ENCODE measurements around the gene CDKL5.
"Not testable (repeated sequence)": the region's sequence is repeated elsewhere in the genome, so short reads cannot be mapped to it uniquely, and the experiment has no call there.

Gene CDKL5

DNA sequence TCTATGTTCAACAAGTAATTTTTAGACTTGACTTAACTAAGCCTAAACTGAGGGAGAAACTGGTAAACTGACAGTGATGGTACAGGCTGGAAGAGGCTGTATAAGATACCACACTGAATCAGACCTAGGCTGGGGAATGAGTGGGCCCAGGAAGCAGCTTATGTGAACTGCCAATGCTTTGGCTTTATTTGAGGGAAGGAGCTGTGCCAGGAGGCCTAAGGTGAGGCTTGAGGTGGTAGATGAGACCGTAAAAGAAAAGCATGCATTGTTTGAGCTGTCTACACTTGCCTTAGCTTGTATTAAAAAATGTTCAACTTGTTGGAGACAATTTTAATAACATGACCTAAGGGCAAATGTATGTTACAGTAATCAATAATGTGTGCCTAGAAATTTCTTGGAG is 150.3 kb downstream of the CDKL5 start:
- DNase-seq (ENCODE audit: low spot score): no peak

DNA sequence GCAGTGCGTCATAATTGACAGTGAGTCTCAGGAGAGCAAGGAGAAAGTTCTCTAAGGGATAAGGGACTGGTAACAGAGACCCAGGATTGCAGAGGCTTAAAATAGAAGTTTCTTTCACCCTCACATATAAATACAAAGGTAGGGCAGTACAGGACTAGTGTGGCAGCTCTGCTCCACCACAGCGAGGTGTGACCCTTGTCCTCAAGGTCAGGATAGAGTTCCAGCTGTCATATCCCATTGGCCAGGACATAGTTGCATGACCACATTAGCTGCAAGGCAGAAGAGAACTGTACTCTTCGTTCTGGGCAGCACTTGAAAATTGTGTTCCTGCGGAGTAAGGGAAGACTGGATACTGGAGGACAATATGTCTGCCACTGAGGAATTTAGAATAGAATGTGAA is 152.0 kb downstream of the CDKL5 start:
- DNase-seq (ENCODE audit: low spot score): no peak

DNA sequence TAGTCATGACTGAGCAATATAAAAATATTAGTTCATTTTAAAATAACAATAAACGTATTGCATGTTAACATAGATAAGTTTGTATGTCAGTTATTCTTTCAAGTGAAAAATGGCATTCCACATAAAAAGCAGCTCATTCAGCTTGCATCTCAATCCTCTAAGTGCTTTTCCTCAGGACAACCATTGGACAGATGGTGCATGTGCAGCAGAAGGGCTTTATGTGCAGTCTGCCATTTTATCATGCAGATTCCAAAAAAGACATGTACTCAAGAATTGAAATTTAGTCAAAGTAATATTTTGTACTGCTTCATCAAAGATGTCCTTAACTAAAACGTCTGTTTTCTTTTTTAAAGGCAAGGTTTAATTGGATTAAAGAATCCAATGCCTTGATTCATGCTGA is 153.1 kb downstream of the CDKL5 start:
- no peak for DNase-seq (ENCODE audit: low spot score)

DNA sequence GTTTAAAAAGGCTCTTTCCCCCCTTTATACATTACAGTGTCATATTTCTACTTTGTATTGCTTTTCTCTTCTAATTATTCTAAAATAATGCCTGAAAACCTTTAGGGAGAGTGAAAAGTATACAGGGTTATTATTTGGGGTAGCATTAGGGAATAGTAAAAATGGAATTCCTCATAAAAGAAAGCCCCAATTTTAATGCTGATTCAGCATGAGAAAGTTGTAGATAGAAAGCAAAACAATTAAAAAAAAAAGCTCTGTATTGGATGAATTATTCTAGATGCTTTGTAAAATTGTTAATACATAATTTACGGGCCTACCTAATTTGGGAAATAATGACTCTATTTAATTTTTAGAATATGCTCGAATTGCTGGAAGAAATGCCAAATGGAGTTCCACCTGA is 154.1 kb downstream of the CDKL5 start:
- no peak for DNase-seq (ENCODE audit: low spot score)

DNA sequence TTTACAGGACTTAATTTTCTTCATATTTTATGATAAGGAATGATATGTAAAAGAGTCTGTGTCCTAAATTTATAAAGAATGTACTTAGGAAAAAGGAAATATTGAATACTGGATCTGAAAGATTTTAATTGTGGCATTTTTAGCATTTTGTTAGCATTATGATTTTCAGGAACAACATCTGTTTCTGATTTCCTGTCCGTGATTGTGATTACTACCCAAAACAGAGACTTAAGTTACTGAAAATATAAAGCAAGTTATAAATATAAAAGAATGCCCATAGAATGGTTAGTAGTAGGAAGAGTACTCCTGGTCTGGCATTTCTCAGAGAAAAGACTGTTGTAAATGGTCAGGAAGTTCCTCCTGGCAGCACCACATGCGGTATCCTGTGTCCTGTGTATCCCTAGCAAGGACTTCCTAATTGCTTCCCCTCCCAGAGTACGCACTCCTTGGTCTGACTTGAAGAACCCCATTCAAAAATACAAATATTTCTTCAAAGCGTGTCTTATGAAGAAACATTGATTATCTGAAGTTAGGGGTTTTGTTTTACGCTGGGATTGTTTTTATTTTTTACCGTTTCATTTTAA is 157.6 kb downstream of the CDKL5 start:
- no peak for DNase-seq (ENCODE audit: low spot score)

DNA sequence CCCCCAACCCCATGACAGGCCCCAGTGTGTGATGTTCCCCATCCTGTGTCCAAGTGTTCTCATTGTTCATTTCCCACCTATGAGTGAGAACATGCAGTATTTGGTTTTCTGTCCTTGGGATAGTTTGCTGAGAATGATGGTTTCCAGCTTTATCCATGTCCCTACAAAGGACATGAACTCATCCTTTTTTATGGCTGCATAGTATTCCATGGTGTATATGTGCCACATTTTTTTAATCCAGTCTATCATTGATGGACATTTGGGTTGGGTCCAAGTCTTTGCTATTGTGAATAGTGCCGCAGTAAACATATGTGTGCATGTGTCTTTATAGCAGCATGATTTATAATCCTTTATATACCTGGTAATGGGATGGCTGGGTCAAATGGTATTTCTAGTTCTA is 163.9 kb downstream of the CDKL5 start:
- DNase-seq (ENCODE audit: low spot score): not testable (repeated sequence)

DNA sequence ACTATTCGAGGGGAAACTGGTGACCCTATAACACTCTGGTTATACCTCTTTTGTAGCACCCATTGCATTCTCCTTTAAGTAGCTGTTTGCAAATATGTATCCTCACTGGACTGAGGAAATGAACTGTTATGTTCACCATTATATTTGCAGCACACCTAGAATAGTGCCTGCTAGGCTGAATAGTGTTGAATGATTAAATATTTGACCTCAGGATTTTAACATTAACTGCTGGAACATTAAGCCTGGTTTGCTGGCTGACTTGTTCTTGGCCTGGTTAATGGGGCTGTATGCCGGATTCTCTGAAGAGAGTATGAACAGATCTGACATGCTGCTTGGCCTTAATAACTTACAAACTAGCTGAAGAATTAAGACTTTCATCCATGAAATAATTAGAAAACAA is 166.4 kb downstream of the CDKL5 start:
- DNase-seq (ENCODE audit: low spot score): no peak

DNA sequence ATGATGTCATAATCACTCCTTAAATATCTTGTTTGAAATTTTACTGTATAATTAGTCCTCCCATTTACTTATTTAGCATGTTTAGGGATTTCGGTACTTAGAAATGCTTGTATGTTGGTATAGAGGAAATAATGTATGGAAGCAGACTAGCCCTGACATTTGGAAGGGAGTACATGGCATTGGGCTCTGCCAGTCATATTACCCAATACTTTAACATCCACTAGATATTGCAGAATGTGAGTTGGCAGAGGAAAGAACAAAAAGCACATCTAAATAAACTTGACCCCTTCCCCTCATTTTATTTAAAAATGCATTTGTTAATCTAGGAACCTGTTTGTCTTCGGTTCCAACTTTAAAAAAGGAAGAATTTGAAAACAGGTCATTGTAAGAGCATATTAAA is 168.7 kb downstream of the CDKL5 start:
- DNase-seq (ENCODE audit: low spot score): no peak

DNA sequence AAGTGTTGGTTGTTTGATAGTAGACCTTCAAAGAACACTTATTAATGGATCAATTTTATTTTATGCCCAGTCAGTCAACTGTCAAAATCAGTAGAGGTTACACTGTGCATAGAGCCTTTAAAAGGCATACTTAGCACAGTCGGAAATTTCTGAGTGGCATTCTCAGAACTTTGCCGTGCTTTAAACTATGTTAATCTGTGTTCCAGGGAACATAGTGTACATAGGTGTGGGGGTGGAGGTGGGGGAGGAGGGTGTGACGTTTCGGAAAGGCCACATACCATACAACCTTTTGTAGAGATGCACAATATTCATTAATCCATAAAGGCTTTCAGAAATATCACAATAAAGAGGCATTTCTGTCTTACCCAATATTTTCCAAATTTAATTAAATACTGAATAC is 170.7 kb downstream of the CDKL5 start:
- no peak for DNase-seq (ENCODE audit: low spot score)

DNA sequence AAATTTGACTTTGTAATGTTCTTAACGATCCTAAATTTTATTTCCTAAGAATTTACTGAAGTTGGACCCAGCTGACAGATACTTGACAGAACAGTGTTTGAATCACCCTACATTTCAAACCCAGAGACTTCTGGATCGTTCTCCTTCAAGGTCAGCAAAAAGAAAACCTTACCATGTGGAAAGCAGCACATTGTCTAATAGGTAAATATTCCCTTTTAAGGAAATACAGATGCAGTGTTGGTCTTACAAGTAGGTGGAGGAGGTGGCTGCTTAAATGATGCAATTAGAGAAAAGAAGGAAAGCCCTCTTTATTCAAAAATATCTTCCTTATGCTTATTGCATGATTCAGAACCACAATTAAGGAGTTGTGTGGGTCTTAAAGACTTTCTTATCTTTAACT is 173.0 kb downstream of the CDKL5 start:
- no peak for DNase-seq (ENCODE audit: low spot score)

DNA sequence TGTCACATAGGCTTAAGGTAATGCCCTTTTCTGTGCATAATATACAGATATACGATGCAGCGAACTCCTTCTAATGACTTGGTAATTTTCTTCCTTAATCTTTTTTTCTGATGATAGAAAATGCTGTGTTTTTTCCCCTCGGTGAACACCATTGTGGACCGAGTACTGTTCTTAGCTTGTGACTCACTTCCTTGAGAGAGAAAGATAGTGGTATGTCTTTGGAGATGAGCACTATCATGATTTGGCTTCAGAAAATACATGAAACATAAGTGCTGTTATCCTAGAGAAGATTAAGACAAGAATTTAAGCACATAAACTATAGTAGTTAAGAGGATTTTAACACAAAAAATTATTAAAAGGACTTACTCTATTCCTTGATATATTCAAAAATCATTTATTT is 182.6 kb downstream of the CDKL5 start:
- DNase-seq (ENCODE audit: low spot score): no peak

DNA sequence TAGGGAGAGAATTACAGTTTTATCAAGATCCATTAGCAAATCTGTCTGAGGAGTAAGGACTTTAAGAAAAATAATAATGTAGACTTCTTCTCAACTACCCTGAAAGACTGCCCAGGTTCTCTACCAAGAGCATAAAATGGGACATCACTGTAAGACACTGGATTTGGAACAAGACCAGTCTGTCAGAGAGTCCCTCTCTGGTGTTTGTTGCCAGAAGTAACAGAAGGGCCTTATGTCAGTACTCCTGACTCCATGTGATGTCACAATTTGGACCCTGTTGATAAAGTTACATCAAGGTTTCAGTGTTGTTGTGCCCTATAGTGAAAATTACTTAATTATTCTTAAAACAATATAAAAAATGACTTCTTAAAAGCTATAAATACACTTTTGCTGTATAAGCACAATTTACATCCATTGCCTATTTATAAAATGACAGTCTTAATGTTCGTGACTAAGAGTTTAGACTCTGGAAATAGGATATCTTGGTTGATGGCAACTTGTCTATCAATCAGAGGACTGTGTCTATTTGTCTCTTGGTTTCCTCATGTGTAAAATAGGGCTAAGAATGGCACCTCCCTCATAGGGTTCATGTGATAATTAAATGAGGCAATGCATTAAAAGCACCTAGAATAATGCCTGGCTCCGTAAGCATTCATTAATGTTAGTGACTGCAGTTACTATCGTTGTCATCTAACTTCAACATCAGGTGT is 188.7 kb downstream of the CDKL5 start:
- no peak for DNase-seq (ENCODE audit: low spot score)

DNA sequence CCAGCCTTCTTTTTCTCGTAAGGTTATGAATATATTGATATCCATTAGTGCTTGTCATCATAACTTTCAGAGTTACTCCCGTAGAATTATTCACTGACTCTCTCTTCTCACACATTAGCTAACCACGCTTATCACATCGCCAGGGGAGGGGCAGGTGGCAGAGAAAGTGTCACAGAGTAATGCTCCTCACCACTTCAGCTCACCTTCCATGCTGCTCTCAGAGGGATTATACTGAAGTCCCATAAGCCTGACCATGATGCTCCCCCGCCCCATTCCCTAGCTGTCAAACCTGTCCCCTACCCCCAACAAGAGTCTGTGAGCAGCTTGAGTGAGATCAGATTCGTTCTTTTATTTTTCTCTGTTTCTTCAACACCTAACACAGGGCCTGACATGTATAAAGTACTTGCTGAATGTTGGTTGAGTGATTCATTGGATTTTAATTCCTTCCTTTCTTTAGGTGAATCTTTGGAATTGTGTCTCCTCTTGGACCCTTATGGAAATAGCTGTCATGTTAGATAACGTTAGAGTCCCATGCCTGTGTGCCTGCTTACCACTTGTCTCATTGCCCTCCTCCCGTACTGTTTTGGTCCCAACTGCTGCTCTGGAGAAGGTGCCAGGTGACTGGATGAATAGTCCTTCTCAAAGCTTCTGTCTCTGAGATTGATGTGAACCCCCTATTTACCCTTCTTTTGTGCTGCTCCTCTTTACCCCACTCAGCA is 191.4 kb downstream of the CDKL5 start:
- no peak for DNase-seq (ENCODE audit: low spot score)

DNA sequence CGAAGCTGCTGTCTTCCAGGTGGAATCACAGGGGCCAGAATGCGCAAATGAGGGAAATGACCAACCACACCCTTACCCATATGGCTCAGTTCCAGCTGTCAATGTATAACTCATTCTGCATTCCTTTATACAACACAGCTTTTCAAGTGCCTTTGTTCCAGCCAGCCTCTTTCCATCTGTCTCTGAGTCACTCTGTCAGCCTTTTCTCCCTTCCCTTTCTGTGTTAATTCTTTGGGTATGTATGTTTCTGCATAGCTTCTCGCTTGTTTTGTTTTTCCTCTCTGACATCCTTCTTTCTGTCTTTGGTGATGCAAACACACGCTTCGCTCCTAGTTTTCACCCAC is 192.0 kb downstream of the CDKL5 start:
- DNase-seq (ENCODE audit: low spot score): no peak

DNA sequence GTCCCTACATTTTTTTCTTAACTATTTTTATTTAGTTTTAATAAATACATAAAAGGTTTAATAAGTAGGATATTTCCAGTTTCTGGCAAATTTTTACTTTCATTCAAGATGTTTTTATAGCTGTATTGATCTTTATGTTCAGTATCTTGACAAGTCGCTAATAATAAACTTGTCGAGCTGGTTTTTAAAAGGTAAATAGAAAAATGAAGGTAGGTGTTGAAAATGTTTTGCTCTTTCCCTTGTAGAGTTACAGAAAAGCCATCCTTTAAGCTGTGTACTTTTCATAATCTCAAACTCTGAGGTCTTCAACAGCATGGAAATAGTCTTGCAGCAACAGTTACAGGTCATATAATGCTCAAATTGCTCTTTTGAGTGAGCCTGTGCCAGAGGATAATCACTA is 193.9 kb downstream of the CDKL5 start:
- no peak for DNase-seq (ENCODE audit: low spot score)

DNA sequence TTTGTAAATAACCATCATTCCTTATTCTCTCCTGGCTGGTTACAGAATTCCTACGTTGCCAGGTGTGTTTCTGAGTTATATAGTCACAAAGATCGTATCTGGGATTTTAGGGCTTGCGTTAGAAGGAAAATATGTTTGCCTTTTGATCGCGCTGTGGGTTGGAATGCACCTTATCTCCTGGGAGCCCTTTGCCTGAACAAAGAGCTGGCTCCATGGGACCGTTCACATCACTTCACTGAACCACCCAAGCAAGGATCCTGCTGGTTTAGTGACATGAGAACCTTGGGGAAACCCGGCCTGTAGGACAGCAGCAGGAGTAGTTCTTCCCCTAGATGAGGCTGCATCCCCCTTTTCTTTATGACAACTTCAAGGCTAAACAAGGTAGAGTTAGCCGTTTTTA is 194.9 kb downstream of the CDKL5 start:
- DNase-seq (ENCODE audit: low spot score): no peak

DNA sequence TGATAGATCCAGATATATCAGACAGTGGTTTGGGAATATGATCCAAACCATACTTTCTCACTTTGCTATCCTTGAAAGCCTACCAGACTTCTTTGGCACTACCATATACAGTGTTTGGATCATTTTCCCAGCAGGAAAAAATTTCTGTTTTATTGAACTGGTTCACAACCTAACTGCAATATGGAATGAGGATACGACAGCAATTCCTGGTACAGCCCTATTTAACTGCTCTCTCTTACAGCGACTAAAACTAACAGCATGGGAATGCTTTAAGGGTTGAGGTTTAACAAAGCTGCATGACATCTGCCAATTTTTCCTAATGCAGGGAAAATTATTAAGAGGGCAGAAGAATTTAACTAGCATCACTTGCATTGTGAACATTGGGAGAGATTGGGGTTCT is 199.2 kb downstream of the CDKL5 start:
- DNase-seq (ENCODE audit: low spot score): no peak

DNA sequence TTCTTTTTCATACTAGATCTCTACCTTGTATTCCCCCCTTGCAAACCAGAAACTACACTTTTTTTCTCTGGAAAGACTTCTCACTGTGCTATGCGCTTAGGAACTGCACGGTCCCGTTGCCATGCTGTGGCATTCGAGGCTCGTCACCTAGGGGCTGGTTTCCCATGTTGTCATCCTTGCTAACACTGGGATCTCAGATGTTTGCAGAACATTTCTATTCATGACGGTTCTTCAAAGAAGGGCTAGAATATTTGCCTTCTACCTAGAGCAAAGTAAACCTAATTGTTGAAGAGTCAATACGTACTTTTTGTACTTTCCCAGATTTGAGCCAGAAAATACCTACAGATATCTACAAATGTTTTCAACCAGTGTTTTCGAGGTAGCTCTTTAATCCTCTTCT is 205.5 kb downstream of the CDKL5 start:
- DNase-seq (ENCODE audit: low spot score): no peak

DNA sequence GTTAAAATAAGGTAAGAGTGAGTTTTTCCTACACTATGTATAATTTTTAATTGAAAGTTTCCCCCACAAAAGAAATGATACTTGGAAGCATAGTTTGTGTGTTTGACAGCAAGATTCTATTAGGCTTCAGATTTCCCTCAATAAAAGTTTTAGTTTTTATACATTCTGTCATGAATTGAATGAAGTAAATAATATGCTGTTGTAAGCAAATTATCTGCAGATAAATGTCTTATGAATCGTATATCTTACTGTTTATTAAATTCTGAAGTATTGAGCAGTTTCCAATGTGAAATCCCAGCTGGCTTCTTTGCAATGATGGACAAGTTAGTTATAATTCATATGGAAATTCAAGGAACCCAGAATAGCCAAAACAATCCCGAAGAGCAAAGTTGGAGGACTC is 213.0 kb downstream of the CDKL5 start:
- DNase-seq (ENCODE audit: low spot score): no peak

DNA sequence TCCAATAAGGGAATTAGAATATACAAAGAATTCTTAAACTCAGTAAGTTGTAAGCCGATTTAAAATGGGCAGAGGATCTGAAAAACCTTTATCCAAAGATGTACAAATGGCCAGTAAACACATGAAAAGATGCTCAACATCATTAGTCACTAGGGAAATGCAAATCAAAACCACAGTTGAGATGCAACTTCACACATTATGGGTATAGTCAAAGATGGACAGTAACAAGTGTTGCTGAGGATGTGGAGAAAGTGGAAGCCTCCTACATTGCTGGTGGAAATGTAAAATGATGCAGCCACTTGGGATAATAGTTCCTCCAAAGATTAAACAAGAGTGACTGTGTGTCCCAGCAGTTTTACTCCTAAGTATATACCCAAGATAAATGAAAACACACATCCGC is 213.9 kb downstream of the CDKL5 start:
- no peak for DNase-seq (ENCODE audit: low spot score)

DNA sequence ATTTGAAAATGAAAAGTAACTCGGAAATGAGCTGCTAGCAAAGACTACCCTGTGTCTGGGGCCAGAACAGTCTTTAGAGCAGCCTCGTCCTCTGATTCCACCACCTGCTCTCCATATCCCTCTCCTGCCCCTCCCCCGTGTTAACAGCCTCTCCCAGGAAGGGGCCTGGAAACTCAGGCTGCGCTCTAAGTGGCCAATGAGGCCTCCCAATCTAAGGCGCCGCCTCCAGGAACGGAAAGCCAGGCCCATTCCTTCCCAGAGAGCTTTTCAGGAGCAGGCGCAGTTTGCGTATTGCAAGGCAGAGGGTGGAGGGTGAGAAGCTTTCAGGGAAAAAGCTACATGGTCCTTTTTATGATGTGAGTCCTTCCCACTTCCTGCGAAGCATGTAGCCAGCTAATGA is 215.3 kb downstream of the CDKL5 start:
- no peak for DNase-seq (ENCODE audit: low spot score)

DNA sequence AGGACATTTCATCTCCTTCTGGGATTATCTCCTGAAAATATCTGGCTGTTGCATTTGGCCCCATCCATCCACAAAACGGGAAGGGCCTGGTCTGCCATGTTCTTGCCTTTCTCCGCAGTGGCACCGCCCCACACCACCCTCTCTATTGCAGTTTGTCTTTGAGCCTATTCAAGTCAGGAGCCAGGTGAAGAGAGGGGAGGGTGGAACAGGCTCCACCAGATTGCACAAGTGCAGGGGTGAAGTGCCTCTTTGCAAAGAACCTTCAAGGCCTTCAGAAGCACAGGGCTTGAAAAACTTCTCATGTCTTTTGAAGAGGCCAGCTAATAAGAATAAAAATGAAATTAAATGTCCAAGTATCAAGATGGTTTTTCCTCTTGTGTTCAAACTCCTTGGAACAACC is 217.8 kb downstream of the CDKL5 start:
- DNase-seq (ENCODE audit: low spot score): no peak

DNA sequence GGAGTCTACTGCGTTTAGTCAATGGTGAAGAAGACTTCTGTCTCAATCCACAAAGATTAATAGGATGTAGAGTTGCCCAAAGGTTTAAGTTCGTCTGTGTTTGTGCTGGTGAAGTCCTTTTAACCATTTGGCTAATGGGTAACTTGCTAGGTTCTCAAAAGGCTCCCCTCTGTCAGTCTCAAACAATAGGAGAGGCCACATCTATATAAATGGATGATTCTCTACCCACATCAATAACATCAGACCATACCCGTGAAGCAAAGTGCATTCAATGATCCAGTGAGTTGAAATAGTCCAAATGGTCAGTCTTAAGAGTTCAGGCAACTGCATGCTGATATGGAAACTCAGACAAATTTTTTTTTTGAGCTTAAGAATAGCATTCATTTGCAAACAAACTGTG is 218.4 kb downstream of the CDKL5 start:
- no peak for DNase-seq (ENCODE audit: low spot score)

DNA sequence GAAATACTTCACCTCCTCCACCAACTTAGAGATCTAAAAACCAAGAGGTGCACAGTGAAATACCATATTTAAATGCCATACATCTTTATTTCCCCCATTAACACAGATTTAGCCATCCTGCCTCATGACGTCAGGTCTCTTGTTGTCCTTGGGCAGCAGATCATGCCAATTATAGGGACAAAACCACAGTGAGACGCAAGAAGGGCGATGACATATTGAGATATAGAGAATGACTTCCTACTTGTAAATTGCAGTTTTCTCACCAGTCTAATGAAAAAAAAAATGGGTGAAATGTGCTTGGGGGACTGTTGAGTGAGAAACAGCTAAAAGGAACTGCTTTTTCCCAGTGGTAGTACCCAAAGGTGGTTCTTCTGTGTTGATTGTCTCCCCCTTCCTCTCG is 222.2 kb downstream of the CDKL5 start:
- no peak for DNase-seq (ENCODE audit: low spot score)
